ENCODE results near the gene SRRM2.
"Not testable (repeated sequence)": the region's sequence is repeated elsewhere in the genome, so short reads cannot be mapped to it uniquely, and the experiment has no call there.

The SRRM2 gene

GRCh38 chr16:2715519-2715918 is 36.9 kb upstream of the SRRM2 start:
- DNase-seq, result no peak

DNA sequence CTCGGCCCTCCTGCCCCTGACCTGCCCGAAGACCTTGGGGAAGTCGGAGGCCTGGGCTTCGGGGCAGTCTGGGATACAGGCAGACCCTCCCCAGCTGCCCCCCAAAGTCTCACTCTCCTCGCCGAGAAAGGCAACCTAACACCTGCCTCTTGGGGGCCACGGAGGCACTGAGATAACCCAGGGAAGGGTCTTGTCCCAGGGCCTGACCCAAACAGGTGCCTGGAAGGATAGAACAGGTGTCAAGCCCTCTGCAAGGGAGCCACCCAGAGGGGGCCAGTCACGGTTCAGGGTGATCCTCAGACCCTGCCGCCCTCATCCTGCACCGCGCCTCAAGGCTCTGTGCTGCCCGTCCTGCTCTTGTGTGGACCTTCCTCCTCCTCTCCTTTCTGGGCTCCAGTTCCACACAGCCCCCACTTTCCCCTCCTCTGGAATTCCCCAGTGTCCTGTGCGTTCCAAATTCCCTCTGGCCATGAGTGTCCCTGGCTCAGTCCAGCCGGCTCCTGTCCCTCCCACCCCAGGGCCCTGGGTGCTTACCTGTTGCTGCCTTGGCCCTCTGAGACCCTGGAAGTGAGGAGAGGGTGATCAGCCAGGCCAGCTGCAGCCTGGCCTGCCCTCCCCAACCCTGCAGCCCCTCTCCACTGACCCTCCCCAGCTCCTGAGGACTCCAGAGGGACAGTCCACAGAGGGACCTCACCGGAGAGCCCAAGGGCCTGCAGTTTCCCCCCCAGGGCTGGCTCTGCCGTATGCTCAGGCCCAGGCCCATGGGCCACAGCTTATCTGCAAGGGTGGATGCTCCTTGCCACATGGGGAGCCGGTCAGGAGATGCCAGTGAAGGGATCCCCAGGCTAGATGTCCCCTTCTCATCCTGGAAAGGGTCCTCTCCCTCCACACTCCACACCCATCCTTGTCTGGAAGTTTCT is 36.2 kb upstream of the SRRM2 start:
- no peak for DNase-seq

GRCh38 chr16:2716948-2717347 is 35.5 kb upstream of the SRRM2 start:
- no peak for DNase-seq

DNA sequence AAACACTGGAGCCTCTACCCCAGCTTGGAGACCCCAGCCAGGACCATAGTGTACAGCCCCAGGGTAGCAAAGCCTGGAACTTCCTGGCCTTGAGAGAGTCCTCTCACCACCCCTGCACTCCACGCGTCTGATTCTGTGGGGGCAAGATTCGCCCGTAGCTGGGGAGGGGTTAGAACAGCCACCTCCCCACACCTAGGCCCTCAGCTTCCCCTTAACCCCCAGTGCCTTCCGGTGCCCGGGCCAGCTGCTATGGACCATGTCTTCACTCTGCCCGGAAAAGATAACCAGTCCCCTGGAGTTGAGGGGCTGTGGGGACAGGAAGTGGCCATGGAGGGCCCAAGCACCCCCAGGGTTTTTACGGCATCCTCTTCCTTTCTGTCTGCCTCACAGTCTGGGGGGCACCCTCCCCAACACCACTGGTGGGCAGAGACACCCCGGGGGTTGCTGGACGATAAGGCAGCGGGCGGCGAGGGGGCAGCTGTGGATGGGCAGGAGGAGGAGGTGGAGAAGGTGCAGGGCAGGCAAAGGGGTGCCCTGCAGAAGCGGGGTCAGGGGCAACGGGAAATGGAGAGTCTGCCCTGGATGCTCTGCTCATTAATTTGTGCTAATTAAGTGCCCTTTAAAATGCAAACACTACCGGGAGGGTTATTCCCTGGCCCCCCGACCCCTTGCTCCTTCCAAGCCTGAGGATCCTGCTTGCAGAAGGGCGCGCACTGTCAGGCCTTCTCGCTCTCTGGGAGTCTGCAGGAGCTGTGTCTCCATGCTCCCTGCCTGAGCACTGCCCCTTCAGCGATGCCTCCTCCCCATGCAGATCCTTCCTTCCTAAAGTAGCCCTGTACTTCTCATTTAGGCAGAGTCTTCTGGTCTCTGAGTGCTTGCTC is 34.8 kb upstream of the SRRM2 start:
- no peak for DNase-seq

DNA sequence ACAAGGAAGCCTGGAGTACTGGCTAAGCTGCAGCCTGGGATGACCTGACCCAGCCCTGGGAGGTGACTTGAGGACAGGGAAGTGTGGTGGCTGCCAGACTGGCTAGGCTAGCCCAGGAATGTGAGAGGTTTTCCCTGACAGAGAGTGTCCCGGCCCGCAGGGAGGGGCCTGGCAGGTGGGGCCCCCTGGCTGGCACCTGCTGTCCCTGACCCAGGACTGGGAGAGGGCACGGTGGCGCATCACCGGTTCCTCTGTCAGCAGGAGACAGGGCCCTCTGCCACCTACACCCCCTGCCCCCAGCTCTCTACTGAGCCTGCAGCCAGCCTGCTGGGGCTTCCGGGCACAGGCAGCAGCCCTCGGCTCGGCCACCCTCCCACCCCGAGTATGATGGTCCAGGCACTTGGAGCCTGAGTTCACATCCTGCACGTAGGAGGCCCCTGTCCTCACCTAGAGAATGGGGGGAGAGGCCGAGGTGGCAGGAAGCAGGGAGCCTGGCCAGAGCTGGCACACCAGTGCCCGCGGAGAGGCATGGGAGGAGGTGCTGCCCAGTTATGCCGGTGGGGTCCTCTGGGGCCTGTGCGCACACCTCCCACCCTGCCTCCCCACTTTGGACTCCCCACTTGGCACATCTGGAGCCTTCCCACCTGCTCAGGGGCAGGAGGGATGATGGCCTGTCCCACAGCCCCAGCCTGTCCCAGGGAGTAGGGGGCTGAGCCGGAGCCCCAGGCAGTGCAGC is 32.9 kb upstream of the SRRM2 start:
- no peak for DNase-seq

DNA sequence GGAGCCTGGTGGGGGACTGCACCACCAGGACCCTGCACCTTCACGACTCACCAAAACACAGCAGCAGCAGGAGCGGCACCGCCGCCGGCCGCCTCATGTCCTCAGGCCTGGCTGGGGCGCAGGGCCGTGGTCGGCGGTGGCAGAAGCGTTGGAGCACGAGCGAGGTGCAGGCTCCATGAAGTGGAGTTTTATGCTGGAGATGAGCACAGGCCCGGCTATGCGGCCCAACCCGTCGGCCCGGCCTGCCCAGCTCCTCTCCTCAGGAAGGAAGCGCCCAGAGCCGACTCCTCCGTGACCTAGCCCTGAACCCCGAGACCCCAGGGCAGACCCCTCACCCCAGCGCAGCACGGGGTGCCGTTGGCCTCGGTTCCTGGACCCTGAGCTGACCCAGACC is 32.4 kb upstream of the SRRM2 start, which contains the start of gene PRSS27:
TSS of gene PRSS27 (minus strand) at position 161 of the 394 bp plus-strand sequence. CDS start at position 97, 64 bp downstream.
- no peak for DNase-seq

DNA sequence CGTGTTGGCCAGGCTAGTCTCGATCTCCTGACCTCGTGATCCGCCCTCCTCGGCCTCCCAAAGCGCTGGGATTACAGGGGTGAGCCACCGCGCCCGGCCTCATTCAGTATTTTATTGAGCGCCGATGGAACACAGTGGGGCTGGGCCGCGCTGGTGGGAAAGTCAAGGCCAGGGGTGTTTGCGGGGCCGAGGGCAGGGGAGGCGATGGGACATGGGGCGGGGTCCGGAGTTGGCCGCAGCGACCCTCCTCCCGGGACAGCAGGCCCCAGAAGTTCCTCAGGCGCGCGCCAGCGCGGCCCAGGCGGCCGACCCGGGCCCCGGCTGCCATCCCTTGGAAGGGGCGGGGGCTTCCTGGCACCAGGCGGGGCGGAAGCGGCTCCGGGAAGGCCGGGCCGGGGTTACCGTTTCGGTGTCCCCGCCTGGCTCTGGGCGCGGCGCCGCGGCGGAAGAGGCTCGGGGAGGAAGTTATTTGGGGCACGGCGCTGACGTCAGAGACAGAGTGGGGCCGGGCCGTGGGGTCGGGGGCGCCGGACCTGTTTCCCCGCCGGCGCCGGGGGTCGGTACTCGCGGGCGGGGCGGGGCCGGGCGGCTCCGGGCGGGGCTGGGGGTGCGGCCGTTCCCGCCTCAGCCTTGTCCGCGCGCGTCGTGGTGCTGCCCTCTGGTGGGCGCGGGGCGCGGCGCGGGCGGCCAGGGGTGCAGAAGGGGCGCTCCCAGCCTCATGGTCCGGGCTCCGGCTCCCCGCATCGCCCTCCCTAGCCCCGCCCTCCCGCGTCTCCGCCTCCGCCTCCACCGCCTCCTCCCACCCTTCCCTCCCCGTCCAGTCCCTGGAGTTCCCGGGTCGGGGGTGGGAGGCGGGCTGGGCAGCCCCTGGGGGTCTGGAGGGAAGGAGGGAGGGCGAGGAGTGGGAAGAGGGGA is 31.5 kb upstream of the SRRM2 start:
- DNase-seq, result peak; percentile 48

- not testable (repeated sequence) for DNase-seq
Measured at GRCh38 chr16:2721634-2722173, 30.7 kb upstream of the SRRM2 start.

GRCh38 chr16:2724088-2724676 is 28.3 kb upstream of the SRRM2 start:
- DNase-seq, result no peak

GRCh38 chr16:2724816-2725348 is 27.6 kb upstream of the SRRM2 start:
- no peak for DNase-seq

DNA sequence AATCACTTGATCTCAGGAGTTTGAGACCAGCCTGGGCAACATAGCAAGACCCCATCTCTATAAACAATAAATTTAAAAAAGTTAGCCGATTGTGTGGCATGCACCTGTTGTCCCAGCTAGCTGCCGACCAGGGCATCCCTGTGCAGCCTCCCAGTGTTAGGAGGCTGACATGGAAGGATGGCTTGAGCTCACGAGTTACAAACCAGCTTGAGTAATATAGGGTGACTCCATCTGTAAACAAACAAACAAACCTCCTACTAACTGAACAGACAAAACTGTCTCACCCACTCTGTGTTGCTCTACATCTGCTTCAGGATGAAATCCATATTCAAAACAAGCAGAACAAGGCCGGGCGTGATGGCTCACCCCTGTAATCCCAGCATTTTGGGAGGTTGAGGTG is 25.5 kb upstream of the SRRM2 start:
- no peak for DNase-seq

DNA sequence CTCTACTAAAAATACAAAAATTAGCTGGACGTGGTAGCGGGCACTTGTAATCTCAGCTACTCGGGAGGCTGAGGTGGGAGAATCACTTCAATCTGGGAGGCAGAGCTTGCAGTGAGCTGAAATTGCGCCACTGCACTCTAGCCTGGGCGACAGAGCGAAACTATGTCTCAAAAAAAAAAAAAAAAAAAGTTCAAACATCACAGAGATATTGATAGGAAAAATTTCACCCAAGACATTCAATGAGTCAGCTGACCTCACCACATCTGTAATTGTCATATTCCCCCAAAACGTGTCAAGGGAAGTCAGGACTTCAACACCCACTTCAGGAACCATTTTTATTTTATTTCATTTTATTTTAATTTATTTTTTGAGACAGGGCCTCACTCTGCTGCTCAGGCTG is 24.4 kb upstream of the SRRM2 start:
- DNase-seq, result no peak

DNA sequence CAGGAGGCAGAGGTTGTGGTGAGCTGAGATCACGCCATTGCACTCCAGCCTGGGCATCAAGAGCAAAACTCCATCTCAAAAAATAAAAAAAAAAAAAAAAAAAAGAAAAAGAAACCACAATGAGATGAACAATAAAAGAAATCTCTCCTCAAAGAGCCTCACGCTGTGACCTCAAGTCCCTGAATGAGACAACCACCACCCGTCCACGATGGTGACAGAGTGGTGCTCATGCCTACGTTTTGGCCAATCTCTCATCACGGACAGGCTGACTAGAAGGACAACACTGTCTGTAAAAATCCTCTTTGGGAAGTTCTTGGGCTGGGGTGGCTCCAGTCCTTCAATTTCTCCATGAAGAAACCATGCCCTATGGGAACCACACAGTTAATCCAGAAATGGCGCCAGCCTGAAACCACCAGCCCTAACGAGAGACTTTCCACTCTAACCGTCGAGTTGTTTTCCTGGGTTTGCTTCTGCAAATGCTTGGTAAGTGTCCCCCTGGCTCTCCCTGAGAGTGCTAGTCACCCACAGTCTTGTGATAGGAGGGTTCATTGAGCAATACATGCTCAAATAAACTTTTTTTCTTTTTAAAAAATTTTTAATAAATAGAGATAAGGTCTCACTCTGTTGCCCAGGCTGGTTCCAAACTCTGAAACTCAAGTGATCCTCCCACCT is 17.5 kb upstream of the SRRM2 start:
- no peak for DNase-seq

DNA sequence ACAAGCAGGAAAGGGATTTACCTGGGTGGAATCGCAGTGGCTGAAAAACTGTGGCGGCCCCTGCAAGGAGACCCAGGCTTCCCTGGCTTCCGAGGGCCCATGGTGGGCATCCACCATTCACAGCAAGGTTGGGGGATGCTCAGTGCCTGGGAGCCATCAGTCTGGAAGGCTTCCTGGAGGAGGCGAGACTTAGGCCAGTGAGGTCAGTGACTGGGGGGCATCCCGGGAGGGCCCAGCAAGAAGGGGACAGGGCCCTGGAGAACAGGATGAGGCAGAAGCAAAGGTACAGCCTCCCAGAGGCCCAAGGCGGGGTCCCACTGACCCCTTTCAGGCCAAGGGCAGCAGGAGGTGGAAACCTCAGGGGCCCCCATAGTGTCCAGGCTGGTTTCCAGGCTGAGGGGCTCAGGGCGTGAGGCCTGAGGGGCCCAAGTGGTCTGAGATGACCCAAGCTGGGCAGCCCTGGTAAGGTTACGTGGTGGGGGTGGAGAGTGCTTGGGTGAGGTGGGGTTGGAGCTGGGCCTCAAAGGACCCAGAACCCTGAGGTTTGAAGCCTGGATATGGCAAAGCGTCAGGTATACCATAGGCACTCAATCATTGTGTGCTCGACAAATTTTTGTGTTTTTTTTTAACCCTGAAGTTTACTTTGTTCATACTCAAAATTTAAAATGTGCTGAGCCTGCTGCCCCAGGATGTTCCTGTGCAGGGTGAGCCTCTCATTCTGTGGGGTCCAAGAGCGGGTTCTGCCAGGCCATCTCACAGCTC is 15.8 kb upstream of the SRRM2 start:
- DNase-seq, result no peak

- no peak for DNase-seq
Measured at GRCh38 chr16:2737238-2737605, 15.2 kb upstream of the SRRM2 start.

GRCh38 chr16:2737895-2738418 is 14.5 kb upstream of the SRRM2 start:
- no peak for DNase-seq

DNA sequence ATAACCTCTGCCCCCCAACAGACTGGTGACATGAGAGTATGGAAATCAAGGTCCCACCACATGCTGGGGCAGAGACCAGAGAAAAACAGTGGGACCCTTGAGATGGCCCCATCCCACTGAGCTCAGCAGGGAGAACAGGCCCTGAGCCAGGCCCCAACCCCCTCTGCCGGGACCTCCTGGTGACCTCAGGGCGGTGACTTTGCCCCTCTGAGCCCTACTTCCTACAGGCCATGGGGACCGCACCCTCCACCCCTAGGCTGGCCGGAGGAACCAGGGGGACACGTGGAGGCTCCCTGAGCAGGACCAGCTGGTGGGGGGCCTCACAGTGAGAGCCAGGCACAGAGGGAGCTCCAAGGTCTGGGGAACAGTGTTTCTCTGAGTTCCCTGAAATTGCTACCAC is 13.8 kb upstream of the SRRM2 start:
- no peak for DNase-seq

GRCh38 chr16:2739625-2740430 is 12.6 kb upstream of the SRRM2 start:
- no peak for DNase-seq

Data from NCI-H524 treated with DMSO at 0.1 percent for 48 hours (cell line).